CD4-positive, alpha-beta T cell treated with Interleukin-6 for 4 hours (primary cell): ENCODE measurements around the gene XYLB.

Source experiments
- DNase-seq: peaks from one replicate; pipeline ENCODE4 v3.0.0-alpha.2; 2020; ENCODE audit warnings: mixed read lengths

Gene XYLB

DNA sequence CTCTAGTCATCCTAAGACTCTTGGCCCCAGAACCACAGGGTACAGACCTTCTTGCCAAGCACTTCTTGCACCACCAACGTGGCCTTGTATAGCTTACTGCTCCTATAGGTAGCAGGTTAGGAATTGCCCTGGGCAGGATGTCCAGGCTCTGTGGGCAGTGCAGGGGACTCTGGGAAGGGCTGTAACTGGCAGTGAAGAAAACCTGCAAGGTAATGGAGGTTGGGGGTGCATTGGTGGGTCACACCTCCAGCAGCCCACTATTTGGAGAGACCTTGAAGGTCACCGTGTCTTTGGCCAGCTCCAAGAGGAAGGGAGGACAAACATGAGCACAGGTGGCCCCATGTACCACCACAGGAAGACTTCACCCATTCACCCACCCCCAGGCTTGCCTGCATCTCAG is 21.3 kb upstream of the XYLB start:
- no peak for DNase-seq

DNA sequence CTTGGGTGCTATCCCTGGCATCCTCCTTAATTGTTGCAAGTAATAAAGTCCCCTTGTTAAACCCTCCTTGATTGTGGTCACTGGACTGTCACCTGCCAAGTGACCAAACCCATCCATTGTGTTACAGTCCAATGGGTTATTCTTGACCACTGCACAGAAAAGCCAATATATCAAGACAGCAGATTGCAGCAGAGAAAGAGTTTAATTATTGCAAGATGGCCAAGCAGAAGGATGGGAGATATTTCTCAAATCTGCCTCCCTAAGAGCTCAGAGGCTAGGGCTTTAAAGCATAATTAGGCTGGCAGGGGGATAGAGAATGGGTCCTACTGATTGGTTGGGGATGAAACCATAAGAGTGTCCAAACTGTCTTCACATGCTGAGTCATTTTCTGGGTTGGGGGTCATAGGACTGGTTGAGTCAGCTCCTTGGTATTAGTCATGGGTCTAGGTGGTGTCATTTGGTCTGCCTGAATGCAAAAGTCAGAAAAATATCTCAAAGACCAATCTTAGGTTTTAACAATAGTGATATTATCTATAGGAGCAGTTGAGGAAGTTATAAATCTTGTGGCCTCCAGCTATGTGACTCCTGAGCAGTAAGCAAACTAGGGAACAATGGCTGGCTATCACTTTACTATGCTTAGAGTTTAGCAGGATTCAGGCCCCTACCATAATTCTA is 19.1 kb upstream of the XYLB start:
- no peak for DNase-seq

GRCh38 chr3:38331257-38332022 is 15.1 kb upstream of the XYLB start:
- DNase-seq: no peak

DNA sequence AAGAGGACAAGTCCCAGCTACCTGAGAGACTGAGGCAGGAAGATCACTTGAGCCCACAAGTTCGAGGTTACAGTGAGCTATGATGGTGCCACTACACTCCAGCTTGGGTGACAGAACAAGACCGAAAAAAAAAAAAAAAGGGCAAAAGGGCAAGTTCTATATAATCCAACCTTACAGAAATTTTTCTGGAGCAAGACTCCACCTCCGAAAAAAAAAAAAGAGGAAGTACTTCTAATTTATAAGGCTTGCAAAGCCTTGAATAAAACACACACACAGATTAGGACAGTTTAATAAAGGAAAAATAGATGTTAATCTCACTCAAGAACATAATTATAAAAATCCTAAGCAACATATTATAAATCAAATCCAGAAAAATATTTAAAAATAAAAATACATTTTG is 14.4 kb upstream of the XYLB start:
- DNase-seq: no peak

- DNase-seq: no peak
Observed at GRCh38 chr3:38334142-38335055, 12.2 kb upstream of the XYLB start.

DNA sequence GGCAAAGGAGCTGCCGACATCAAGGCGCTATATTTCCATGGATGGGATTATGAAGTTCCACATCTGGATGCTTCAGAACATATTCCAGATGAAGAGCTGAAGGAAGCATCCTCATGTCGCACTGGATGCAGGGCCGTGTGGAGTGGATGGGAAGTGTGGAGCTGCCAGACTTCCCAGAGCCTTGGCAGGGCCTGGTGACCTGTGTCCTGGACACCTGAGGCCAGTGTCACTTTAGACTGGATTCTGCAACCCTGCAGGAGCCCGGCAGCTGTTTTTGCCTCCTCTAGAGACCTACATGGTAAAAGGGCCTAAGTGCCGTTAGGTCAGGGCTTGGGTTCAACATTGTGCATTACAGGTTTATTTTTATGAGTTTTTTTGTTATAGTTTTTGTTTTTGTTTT is 11.3 kb upstream of the XYLB start:
- no peak for DNase-seq

DNA sequence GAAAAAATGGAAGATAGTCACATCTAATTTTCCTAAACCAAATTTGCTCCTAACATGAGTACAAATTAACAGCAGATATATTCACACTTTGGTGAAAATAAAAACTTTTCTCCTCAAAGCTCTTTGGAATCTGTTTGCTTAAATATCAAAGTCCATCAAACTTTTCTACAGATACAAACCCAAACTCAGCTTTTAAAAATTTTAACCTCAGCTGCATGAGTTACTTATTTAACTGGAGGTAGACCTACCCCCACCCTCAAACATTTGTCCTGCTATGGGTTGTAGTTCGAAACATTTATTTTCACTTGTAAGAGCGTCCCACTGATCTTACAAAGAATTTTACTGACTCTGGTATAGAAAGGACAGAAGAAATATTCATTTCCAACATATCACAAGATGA is 8.9 kb upstream of the XYLB start:
- no peak for DNase-seq

- no peak for DNase-seq
Observed at GRCh38 chr3:38343797-38344594, 2.6 kb upstream of the XYLB start.

GRCh38 chr3:38345879-38346586 is 552 bp upstream of the XYLB start:
- no peak for DNase-seq

- DNase-seq: no peak
Observed at GRCh38 chr3:38347421-38348200, 1.0 kb downstream of the XYLB start.

GRCh38 chr3:38348903-38349302 is 2.3 kb downstream of the XYLB start:
- DNase-seq: no peak

- DNase-seq: no peak
Observed at GRCh38 chr3:38349684-38350359, 3.2 kb downstream of the XYLB start.

DNA sequence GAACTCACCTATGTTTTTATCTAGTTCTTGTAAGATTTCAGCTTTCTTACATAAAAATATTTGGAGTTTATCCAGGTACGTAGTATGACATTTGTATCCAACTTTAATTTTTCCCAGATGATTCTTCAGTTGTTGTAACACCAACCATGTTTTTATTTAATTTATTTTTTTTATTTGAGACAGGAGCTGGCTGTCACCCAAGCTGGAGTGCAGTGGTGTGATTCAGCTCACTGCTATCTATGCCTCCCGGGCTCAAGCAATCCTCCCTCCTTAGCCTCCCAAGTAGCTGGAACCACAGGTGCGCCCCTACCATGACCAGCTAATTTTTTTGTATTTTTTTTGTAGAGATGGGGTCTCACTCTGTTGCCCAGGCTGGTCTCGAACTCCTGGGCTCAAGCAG is 6.6 kb downstream of the XYLB start:
- no peak for DNase-seq

GRCh38 chr3:38354588-38355330 is 8.2 kb downstream of the XYLB start:
- DNase-seq: no peak

- DNase-seq: no peak
Observed at GRCh38 chr3:38359038-38359437, 12.5 kb downstream of the XYLB start.

DNA sequence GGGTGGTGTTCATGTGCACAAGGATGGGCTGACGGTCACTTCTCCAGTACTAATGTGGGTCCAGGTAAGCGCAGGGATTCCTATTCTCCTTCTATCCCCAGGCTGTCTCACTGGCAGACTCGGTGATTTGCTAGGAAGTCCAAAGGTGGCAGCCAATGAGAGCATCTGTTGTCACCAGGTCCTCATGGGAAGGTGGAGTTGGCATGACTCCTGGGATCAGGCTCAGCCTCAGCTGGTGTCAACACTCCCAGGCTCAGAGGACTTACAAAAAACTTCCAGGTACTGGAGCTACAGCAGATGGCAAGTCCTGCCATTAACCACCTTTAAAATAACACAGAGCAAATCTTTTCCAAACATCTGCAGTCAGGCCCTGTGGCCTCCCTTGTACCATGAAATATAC is 13.8 kb downstream of the XYLB start:
- DNase-seq: no peak

GRCh38 chr3:38361496-38361895 is 14.9 kb downstream of the XYLB start:
- DNase-seq: no peak

GRCh38 chr3:38362825-38363224 is 16.2 kb downstream of the XYLB start:
- DNase-seq: no peak

- no peak for DNase-seq
Observed at GRCh38 chr3:38364721-38365400, 18.3 kb downstream of the XYLB start.
